GM12891 (cell line): Measurements from ENCODE around the gene ITPR1.

Experiments used
- PAX5 ChIP-seq: IDR thresholded peaks from 2 replicates; pipeline ENCODE4 v1.6.1; 2011; ENCODE audit warnings: low read length, moderate library complexity, mild to moderate bottlenecking; ENCODE audit not compliant: insufficient read depth, severe bottlenecking
- POLR2A ChIP-seq: IDR thresholded peaks from 2 replicates; pipeline ENCODE4 v1.6.1; 2011; ENCODE audit warnings: low read depth, low read length, control low read depth
- POLR2AphosphoS5 ChIP-seq: IDR thresholded peaks from 2 replicates; pipeline ENCODE4 v1.6.1; 2011; ENCODE audit warnings: low read depth, low read length, control low read depth
- POU2F2 ChIP-seq: IDR thresholded peaks from 2 replicates; pipeline ENCODE4 v1.6.1; 2011; ENCODE audit warnings: low read depth, mild to moderate bottlenecking, control low read depth, low read length, moderate library complexity
- SPI1 ChIP-seq: IDR thresholded peaks from 2 replicates; pipeline ENCODE4 v1.6.1; 2011; ENCODE audit warnings: low read depth, low read length, control low read depth
- TAF1 ChIP-seq: IDR thresholded peaks from 2 replicates; pipeline ENCODE4 v1.6.1; 2011; ENCODE audit warnings: low read depth, low read length, control low read depth

DNA sequence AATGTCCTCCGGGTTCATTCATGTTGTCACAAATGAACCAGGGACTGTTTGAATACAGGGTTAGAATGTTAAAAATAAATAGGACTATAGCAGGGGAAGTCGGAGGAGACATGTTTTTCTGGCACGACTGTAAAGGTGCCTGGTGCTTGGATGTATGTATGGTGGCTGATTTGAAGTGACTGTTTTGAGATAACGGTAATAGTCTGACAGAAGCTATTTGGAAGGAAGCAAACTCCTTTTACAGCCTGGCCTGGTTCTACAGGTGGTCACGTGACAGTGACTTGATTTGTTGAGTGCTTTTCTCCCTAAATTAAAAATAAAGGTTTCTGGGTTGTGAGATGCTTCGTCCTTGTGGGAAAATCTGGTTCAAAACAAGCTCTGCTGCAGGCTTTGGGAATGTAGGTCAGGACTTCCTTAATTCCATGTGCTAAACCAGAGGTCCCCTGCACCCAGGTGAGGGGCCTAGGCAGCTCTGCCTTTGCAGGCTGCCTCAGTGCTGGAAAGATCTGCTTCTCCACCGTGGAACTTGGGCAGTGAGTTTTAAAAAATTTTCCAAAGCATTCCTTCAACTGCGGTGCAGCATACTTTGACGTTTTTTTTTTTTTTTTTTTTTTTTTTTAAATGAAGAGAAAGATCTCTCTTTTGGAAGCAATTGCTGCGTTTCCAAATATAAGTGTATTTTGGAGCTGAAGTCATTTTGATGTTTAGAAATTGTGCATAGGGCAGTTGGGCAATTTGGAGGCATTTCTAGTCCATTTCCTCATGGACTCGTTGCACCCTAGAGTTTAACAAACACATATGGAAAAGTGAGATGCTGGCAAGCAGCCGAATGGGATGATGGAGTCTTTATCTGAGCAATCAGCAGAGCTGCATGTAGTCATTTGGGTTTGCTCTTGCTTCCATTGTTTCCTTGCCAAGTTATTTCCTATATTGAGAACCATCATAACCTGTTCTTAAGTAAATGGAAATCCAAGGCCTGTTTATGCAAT lies 30.9 kb downstream of the ITPR1 start:
- TF ChIP-seq POLR2AphosphoS5 (no peak), POLR2A (no peak), POU2F2 (no peak), SPI1 (no peak), PAX5 (no peak), TAF1 (no peak)
